ENCODE measurements around the gene CISH. TPM values are rescaled to one million over a fixed set of nuclear protein-coding genes. Genes with fewer than 3 reads are reported as not detected.

CISH gene
- total and polyA plus RNA-seq, 10 of the 15 experiments (the other 5 are each of a cell fraction or from before 2014, with no cell fraction given): 0.21 to 4.4 (median 1.8) TPM

GRCh38 chr3:50567386-50568167 is 44.0 kb downstream of the CISH start, which contains the start of gene C3orf18 (continued):
- TF ChIP-seq SPI1 (IDR thresholded peaks at IDR 0.05; ENCODE audit: borderline replicate concordance, insufficient read depth, low read depth, low read length): no peak
- TF ChIP-seq HDAC2 (IDR thresholded peaks at IDR 0.05): no peak
- TF ChIP-seq NFYB (IDR thresholded peaks at IDR 0.05; ENCODE audit: insufficient read depth, low read depth, low read length): peak; percentile 99
- TF ChIP-seq NFXL1 (IDR thresholded peaks at IDR 0.05; ENCODE audit: borderline replicate concordance): no peak
- TF ChIP-seq TCF7 (IDR thresholded peaks at IDR 0.05; ENCODE audit: borderline replicate concordance): no peak
- TF ChIP-seq RAD51 (IDR thresholded peaks at IDR 0.05): no peak
- TF ChIP-seq TAF1 (IDR thresholded peaks at IDR 0.05; ENCODE audit: borderline replicate concordance, low read depth, low read length): 0 out of 2 replicates have a peak, but pooled peaks have one; percentile 17
- no peak for TF ChIP-seq HDAC6 (IDR thresholded peaks at IDR 0.05; ENCODE audit: unreplicated experiment)
- TF ChIP-seq TARDBP (IDR thresholded peaks at IDR 0.05; ENCODE audit: borderline replicate concordance): no peak
- peak; percentile 97 for TF ChIP-seq SP1 (IDR thresholded peaks at IDR 0.05; ENCODE audit: low read depth, low read length)
- no peak for TF ChIP-seq BMI1 (IDR thresholded peaks at IDR 0.05; ENCODE audit: borderline replicate concordance)
- peak; percentile 70; the same call in 1 of the 2 replicates for TF ChIP-seq LARP7 (IDR thresholded peaks at IDR 0.05)
- no peak for TF ChIP-seq CBX3 (IDR thresholded peaks at IDR 0.05; ENCODE audit: borderline replicate concordance, low read depth)
- TF ChIP-seq, protein P1, sequence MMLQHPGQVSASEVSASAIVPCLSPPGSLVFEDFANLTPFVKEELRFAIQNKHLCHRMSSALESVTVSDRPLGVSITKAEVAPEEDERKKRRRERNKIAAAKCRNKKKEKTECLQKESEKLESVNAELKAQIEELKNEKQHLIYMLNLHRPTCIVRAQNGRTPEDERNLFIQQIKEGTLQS (IDR thresholded peaks at IDR 0.05; ENCODE audit: borderline replicate concordance, extremely low read depth, low read depth, low read length): no peak
- TF ChIP-seq TCF3 (IDR thresholded peaks at IDR 0.05; ENCODE audit: borderline replicate concordance, insufficient read depth, low read depth, low read length): no peak
- no peak for TF ChIP-seq JUND (IDR thresholded peaks at IDR 0.05; ENCODE audit: low read depth, low read length)
- peak; percentile 87 for TF ChIP-seq FOS (IDR thresholded peaks at IDR 0.05; ENCODE audit: borderline replicate concordance, extremely low read depth, insufficient read length)
- TF ChIP-seq SMC3 (IDR thresholded peaks at IDR 0.05; ENCODE audit: borderline replicate concordance, low read length): no peak
- no peak for TF ChIP-seq IKZF2 (IDR thresholded peaks at IDR 0.05)
- TF ChIP-seq CTCF (IDR thresholded peaks at IDR 0.05 in 2 of 3, conservative IDR thresholded peaks at IDR 0.05 in 1 of 3; ENCODE audit: control insufficient read depth in 2 of 3, extremely low read depth in 1 of 3, insufficient read depth in 1 of 3, low read depth in 3 of 3, low read length in 3 of 3): no peak
- peak; percentile 92 for TF ChIP-seq CHD2 (IDR thresholded peaks at IDR 0.05; ENCODE audit: borderline replicate concordance, low read depth, low read length)
- TF ChIP-seq NR2F1 (conservative IDR thresholded peaks at IDR 0.05): peak; percentile 36; the same call in 1 of the 2 replicates
- no peak for TF ChIP-seq NR2C2 (IDR thresholded peaks at IDR 0.05; ENCODE audit: borderline replicate concordance, control insufficient read depth, insufficient read length, low read depth)
- TF ChIP-seq EZH2 (IDR thresholded peaks at IDR 0.05; ENCODE audit: borderline replicate concordance, control insufficient read depth, low read depth, low read length): no peak
- no peak for TF ChIP-seq TBL1XR1 (IDR thresholded peaks at IDR 0.05; ENCODE audit: low read depth, low read length)
- TF ChIP-seq SREBF2 (IDR thresholded peaks at IDR 0.05; ENCODE audit: low read length): no peak
- no peak for TF ChIP-seq SKIL (IDR thresholded peaks at IDR 0.05; ENCODE audit: low read depth, poor library complexity, severe bottlenecking)
- TF ChIP-seq RUNX3 (IDR thresholded peaks at IDR 0.05; ENCODE audit: low read length): no peak

Data from GM12878 (cell line).